H1 (cell line): ENCODE measurements around the gene GBF1. TPM values are rescaled to one million over a fixed set of nuclear protein-coding genes. Genes with fewer than 3 reads are reported as not detected.

Source experiments
- CTCF ChIA-PET: fragments of 300-600 bp; sonication (Branson Sonifier 250); formaldehyde crosslinking; loops from one replicate; lab custom pipeline; 2021; ENCODE audit not compliant: partially characterized antibody; lab: Charles Lee
- POLR2A ChIA-PET: fragments of 300-600 bp; sonication (Branson Sonifier 250); formaldehyde crosslinking; loops from one replicate; lab custom pipeline; 2021; ENCODE audit warnings: inconsistent platforms; ENCODE audit not compliant: partially characterized antibody; lab: Charles Lee
- DNase-seq, 2 experiments: peaks; one replicate each; pipeline versions ENCODE4 v3.0.0 to v3.0.0-alpha.2; 2010 to 2022; ENCODE audit warnings: low spot score in 2 of 2, low read depth in 1 of 2, mixed read lengths in 1 of 2
- FAIRE-seq: peaks from 2 replicates; lab custom pipeline; 2011; peaks lifted over from hg19 to GRCh38; lab: Jason Lieb, UNC
- H2AFZ ChIP-seq: 2 replicates; pipeline ENCODE4 v1.8.1; 2012; ENCODE audit warnings: low read length, inconsistent platforms
- H2AK5ac ChIP-seq: 2 replicates; pipeline ENCODE4 v1.6.1; 2013; ENCODE audit warnings: low read depth, low read length
- H2BK120ac ChIP-seq: replicated peaks from 2 replicates; pipeline ENCODE3; 2013; ENCODE audit warnings: low read depth, low read length, inconsistent platforms
- H2BK12ac ChIP-seq: 2 replicates; pipeline ENCODE4 v1.6.1; 2013; ENCODE audit warnings: low read depth, low read length
- H2BK15ac ChIP-seq: 2 replicates; pipeline ENCODE4 v1.6.1; 2013; ENCODE audit warnings: low read length
- H2BK20ac ChIP-seq: 2 replicates; pipeline ENCODE4 v1.6.1; 2013; ENCODE audit warnings: low read length
- H2BK5ac ChIP-seq: 2 replicates; pipeline ENCODE4 v1.6.1; 2013; ENCODE audit warnings: low read depth, low read length
- H3K14ac ChIP-seq: 2 replicates; pipeline ENCODE4 v1.6.1; 2013; ENCODE audit warnings: inconsistent platforms; ENCODE audit not compliant: insufficient read length
- H3K18ac ChIP-seq: 2 replicates; pipeline ENCODE4 v1.6.1; 2013; ENCODE audit warnings: low read length; ENCODE audit errors: extremely low read depth
- H3K23ac ChIP-seq: 2 replicates; pipeline ENCODE4 v1.6.1; 2013; ENCODE audit warnings: inconsistent platforms; ENCODE audit not compliant: insufficient read length
- H3K23me2 ChIP-seq: 2 replicates; pipeline ENCODE4 v1.6.1; 2013; ENCODE audit warnings: low read depth, low read length
- H3K27ac ChIP-seq: 2 replicates; pipeline ENCODE4 v1.6.1; 2011; ENCODE audit warnings: low read depth, low read length, inconsistent platforms
- H3K27me3 ChIP-seq, 4 experiments: replicated peaks in 1 of 4; 1 replicate in 1 of 4; 2 replicates in 3 of 4; pipeline versions ENCODE4 v1.6.1 to v1.8.1; 2011 to 2013; ENCODE audit warnings: low read length in 3 of 4, mild to moderate bottlenecking in 3 of 4, inconsistent platforms in 2 of 4, mixed read lengths in 2 of 4, moderate library complexity in 1 of 4; ENCODE audit not compliant: control insufficient read depth in 3 of 4, insufficient read depth in 3 of 4; ENCODE audit errors: extremely low read depth in 1 of 4
- H3K36me3 ChIP-seq, 4 experiments: 2 replicates each; pipeline versions ENCODE4 v1.6.1 to v1.8.1; 2011 to 2013; ENCODE audit warnings: mild to moderate bottlenecking in 4 of 4, low read length in 3 of 4, moderate library complexity in 2 of 4, control low read depth in 1 of 4, inconsistent platforms in 1 of 4; ENCODE audit not compliant: insufficient read depth in 4 of 4, control insufficient read depth in 2 of 4
- H3K4ac ChIP-seq: replicated peaks from 2 replicates; pipeline ENCODE3; 2013; ENCODE audit warnings: low read length, low read depth, mixed read lengths, inconsistent platforms; ENCODE audit not compliant: insufficient read length
- H3K4me1 ChIP-seq, 4 experiments: replicated peaks in 1 of 4; 1 replicate in 1 of 4; 2 replicates in 3 of 4; pipeline versions ENCODE4 v1.6.1 to v1.8.1; 2011 to 2013; ENCODE audit warnings: low read length in 3 of 4, inconsistent platforms in 2 of 4, mixed read lengths in 1 of 4; ENCODE audit not compliant: insufficient read depth in 4 of 4, control insufficient read depth in 3 of 4
- H3K4me2 ChIP-seq, 2 experiments: 2 replicates each; pipeline versions ENCODE4 v1.6.1 to v1.8.1; 2011 to 2013; ENCODE audit warnings: low read depth in 2 of 2, low read length in 2 of 2, control low read depth in 1 of 2, inconsistent platforms in 1 of 2, mild to moderate bottlenecking in 1 of 2; ENCODE audit not compliant: insufficient read depth in 1 of 2
- H3K4me3 ChIP-seq, 4 experiments: fragments of 200-600, 300-600 bp in 1 of 4; sonication (generic), shearing (Covaris generic), sonication (Bioruptor Twin) in 1 of 4; 2 replicates each; pipeline versions ENCODE4 v1.5.1 to v1.8.1; 2011 to 2016; ENCODE audit warnings: low read length in 4 of 4, low read depth in 3 of 4, control low read depth in 2 of 4, inconsistent platforms in 2 of 4, mild to moderate bottlenecking in 2 of 4, mixed read lengths in 1 of 4, moderate library complexity in 1 of 4; ENCODE audit not compliant: insufficient read depth in 2 of 4; ENCODE audit errors: extremely low read depth in 1 of 4
- H3K56ac ChIP-seq: replicated peaks from 2 replicates; pipeline ENCODE3; 2013; ENCODE audit warnings: low read depth, mild to moderate bottlenecking, mixed read lengths, low read length, inconsistent platforms; ENCODE audit not compliant: insufficient read length
- H3K79me1 ChIP-seq: 2 replicates; pipeline ENCODE4 v1.6.1; 2013; ENCODE audit warnings: low read depth, low read length, control low read depth
- H3K79me2 ChIP-seq, 2 experiments: 2 replicates each; pipeline versions ENCODE4 v1.6.1 to v1.8.1; 2012 to 2013; ENCODE audit warnings: low read length in 2 of 2, mild to moderate bottlenecking in 2 of 2, inconsistent platforms in 1 of 2; ENCODE audit not compliant: insufficient read depth in 2 of 2, control insufficient read depth in 1 of 2
- H3K9ac ChIP-seq, 4 experiments: replicated peaks in 1 of 4; 1 replicate in 1 of 4; 2 replicates in 3 of 4; pipeline versions ENCODE4 v1.6.1 to v1.8.1; 2011 to 2013; ENCODE audit warnings: low read depth in 3 of 4, low read length in 3 of 4, control low read depth in 2 of 4, mild to moderate bottlenecking in 2 of 4, moderate library complexity in 2 of 4, inconsistent platforms in 1 of 4; ENCODE audit errors: extremely low read depth in 1 of 4
- H3K9me3 ChIP-seq, 2 experiments: 2 replicates each; pipeline versions ENCODE4 v1.6.1 to v1.8.1; 2012 to 2013; ENCODE audit warnings: mild to moderate bottlenecking in 2 of 2, moderate library complexity in 2 of 2, control low read depth in 1 of 2, inconsistent platforms in 1 of 2, low read depth in 1 of 2, low read length in 1 of 2, mixed read lengths in 1 of 2; ENCODE audit not compliant: insufficient read depth in 2 of 2
- H4K20me1 ChIP-seq, 2 experiments: replicated peaks in 1 of 2; 2 replicates each; pipeline versions ENCODE3 to v1.8.1; 2011 to 2013; ENCODE audit warnings: inconsistent platforms in 2 of 2, low read length in 2 of 2, mild to moderate bottlenecking in 1 of 2; ENCODE audit not compliant: insufficient read depth in 2 of 2, control insufficient read depth in 1 of 2
- H4K5ac ChIP-seq: 2 replicates; pipeline ENCODE4 v1.6.1; 2013; ENCODE audit warnings: low read length, low read depth, mixed read lengths, inconsistent platforms; ENCODE audit not compliant: insufficient read length
- H4K8ac ChIP-seq: 2 replicates; pipeline ENCODE4 v1.8.0; 2013; ENCODE audit warnings: mild to moderate bottlenecking, moderate library complexity, low read length, inconsistent platforms; ENCODE audit not compliant: insufficient read depth; ENCODE audit errors: extremely low read depth
- H4K91ac ChIP-seq: replicated peaks from 2 replicates; pipeline ENCODE3; 2013; ENCODE audit warnings: low read length, mixed read lengths, inconsistent platforms; ENCODE audit not compliant: insufficient read length
- ATF2 ChIP-seq: IDR thresholded peaks from 2 replicates; pipeline ENCODE4 v1.6.1; 2012; ENCODE audit warnings: low read length, inconsistent platforms
- CHD1 ChIP-seq: IDR thresholded peaks from 2 replicates; pipeline ENCODE4 v1.6.1; 2012; ENCODE audit warnings: low read depth, low read length, improper control_type of control experiment
- EZH2 ChIP-seq: fragments of 200-600 bp; sonication (generic); IDR thresholded peaks from 2 replicates; pipeline ENCODE4 v1.7.1; 2012; ENCODE audit warnings: low read depth, mild to moderate bottlenecking, moderate library complexity, low read length, inconsistent platforms; ENCODE audit not compliant: severe bottlenecking
- WGBS, 2 experiments: shearing (Covaris generic) in 1 of 2; methylation state at CpG; one replicate each; pipeline versions ENCODE4 v1.1.6 to v1.1.7; 2013 to 2015; ENCODE audit warnings: low lambda C conversion rate in 2 of 2, mixed read lengths in 2 of 2, inconsistent platforms in 1 of 2, low coverage in 1 of 2, missing lambda C conversion rate in 1 of 2; ENCODE audit not compliant: insufficient replicate concordance in 2 of 2, insufficient coverage in 1 of 2, insufficient read length in 1 of 2; ENCODE audit errors: extremely low coverage in 1 of 2, missing lambda C conversion rate in 1 of 2; 5-methylcytosine and 5-hydroxymethylcytosine counted together
- polyA plus RNA-seq, 7 experiments: library from polyadenylated mRNA; depleted of rRNA in 3 of 7; stranded (reverse) in 5 of 7; unstranded in 2 of 7; fragments of >200 nt in 5 of 7; fragments of 200-250 nt in 2 of 7; gene quantifications; 1 replicate in 5 of 7; 2 replicates in 1 of 7; 4 replicates in 1 of 7; pipeline versions ENCODE4 v1.2.1 to v1.2.3, GENCODE V29; 2011 to 2013; ENCODE audit warnings: missing spikeins in 2 of 7, mixed read lengths in 2 of 7
- total RNA-seq: library from RNA; stranded (reverse); fragmentation: NEBNext Ultra II Directional; extraction: Animal tissue kit (Norgen Biotek cat#: 25700); gene quantifications from 2 replicates; pipeline ENCODE4 v1.2.1, GENCODE V29; 2021

Gene GBF1
- total and polyA plus RNA-seq, 2 of the 8 experiments (the other 6 are each of a cell fraction or from before 2014, with no cell fraction given): 11.0 to 25.5 TPM

GRCh38 chr10:102264371-102264770 is 19.0 kb downstream of the GBF1 start:
- no peaks in the 10 kb centered on the region for H3K23me2 ChIP-seq
- ChIA-PET POLR2A (no interaction called here), CTCF (interaction anchor here (1.4 to 2.9 kb wide), 2 partner anchors 87 to 89 kb away, joined by 3 to 19 read pairs; no protein-coding TSS in a partner anchor)
- H2BK20ac ChIP-seq: no peak overlapping the region
- WGBS, 2 experiments: 85% methylated on average over 4 of the region's 4 CpGs; no CpG with 5 or more reads in 1 of the 2 experiments
- H3K23ac ChIP-seq: no peak overlapping the region
- FAIRE-seq (no peak), DNase-seq (no peak)
- H4K91ac ChIP-seq: no peak overlapping the region
- H4K5ac ChIP-seq: no peak overlapping the region
- no peak overlapping the region for H3K18ac ChIP-seq
- no peak overlapping the region for H2AFZ ChIP-seq
- no peaks in the 10 kb centered on the region for H3K9me3 ChIP-seq
- no peak overlapping the region; the same call in 1 of the 2 replicates for H4K8ac ChIP-seq
- H2BK5ac ChIP-seq: no peak overlapping the region
- H3K36me3 ChIP-seq: peaks cover 0 to 11% (median 3%) of the 10 kb centered on the region in 4 experiments; a peak in 3 of 8 replicates
- H2BK12ac ChIP-seq: no peak overlapping the region
- H3K27ac ChIP-seq: no peak overlapping the region
- no peak overlapping the region for H3K4me3 ChIP-seq
- no peaks in the 10 kb centered on the region; the same call in 1 of the 2 replicates for H3K79me1 ChIP-seq
- no peak overlapping the region for H3K14ac ChIP-seq
- no peak overlapping the region for H3K9ac ChIP-seq
- H2AK5ac ChIP-seq: no peak overlapping the region
- no peak overlapping the region for H3K4ac ChIP-seq
- no peak overlapping the region for H3K56ac ChIP-seq
- H3K79me2 ChIP-seq: no peaks in the 10 kb centered on the region
- H2BK120ac ChIP-seq: no peak overlapping the region
- peaks cover 6% of the 10 kb centered on the region in 2 experiments for H4K20me1 ChIP-seq
- no peaks in the 10 kb centered on the region for H3K4me1 ChIP-seq
- H3K4me2 ChIP-seq: no peak overlapping the region
- TF ChIP-seq ATF2 (no peak), CHD1 (no peak), EZH2 (no peak)
- TF ChIP-seq, all 59 proteins: peak for 0
- Histone ChIP-seq H3K27me3 (no peaks in the 10 kb centered on the region), H2BK15ac (no peak overlapping the region)
